ENCODE measurements around the gene ZNF746. TPM values are rescaled to one million over a fixed set of nuclear protein-coding genes. Genes with fewer than 3 reads are reported as not detected.
A peak's percentile ranks its signal among the peaks of the same experiment; 100 is the strongest.

ZNF746 gene
- total RNA-seq, 2 experiments from 2014 or later = 22.1 to 23.9 TPM

GRCh38 chr7:149422914-149423301, 74.7 kb downstream of the ZNF746 start:
- peaks cover 13% of the 10 kb centered on the region for H3K4me1 Mint-ChIP-seq
- CTCF ChIA-PET = interaction anchor here (0.7 to 3.2 kb wide), 24 partner anchors 7 to 275 kb away, joined by 3 to 27 read pairs (median 4); partner anchors contain the start of genes ZNF282, ZNF398, ZNF777 and ZNF783
- H3K27ac Mint-ChIP-seq = no peak overlapping the region
- no peak for ATAC-seq
- no peaks in the 10 kb centered on the region for H3K36me3 Mint-ChIP-seq
- H3K4me3 Mint-ChIP-seq = peak overlapping the region; percentile 48
- DNase-seq = no peak
- H3K27me3 Mint-ChIP-seq = peaks cover 15% of the 10 kb centered on the region
- H3K9me3 Mint-ChIP-seq (ENCODE audit: low read depth) = no peaks in the 10 kb centered on the region

Other genes starting within 250 kb of the ZNF746 start
- 10 to 100 TPM; 14.8 to 15.5 TPM for gene ZNF783, start 235.6 kb downstream of the ZNF746 start, total RNA-seq
- gene ZNF777, start 36.7 kb downstream of the ZNF746 start, total RNA-seq = 10 to 100 TPM; 12.1 to 15.2 TPM